Thoracic aorta (tissue), 2 donors: ENCODE results near the gene HAND1. TPM values are rescaled to one million over a fixed set of nuclear protein-coding genes. Genes with fewer than 3 reads are reported as not detected.

Experiments
- ATAC-seq: fragments of 150-250 bp; one replicate; pipeline ENCODE4 v1.8.0; 2017; ENCODE audit warnings: low read depth; ENCODE audit not compliant: insufficient number of reproducible peaks, low FRiP score
- DNase-seq: peaks from one replicate; pipeline ENCODE4 v3.0.0-alpha.2; 2020; ENCODE audit warnings: low spot score
- H3K27ac ChIP-seq, 2 donors: fragments of 200-600 bp; sonication (generic); 1 replicate in 1 of 2; 2 replicates in 1 of 2; pipeline ENCODE4 v1.5.1; 2016; ENCODE audit warnings: mild to moderate bottlenecking in 2 of 2, moderate library complexity in 2 of 2
- H3K27me3 ChIP-seq: fragments of 200-600 bp; sonication (generic); replicated peaks from 2 replicates; pipeline ENCODE4 v1.6.0; 2016; ENCODE audit warnings: mild to moderate bottlenecking; ENCODE audit not compliant: insufficient read depth
- H3K36me3 ChIP-seq: fragments of 200-600 bp; sonication (generic); one replicate; pipeline ENCODE4 v1.5.1; 2016
- H3K4me1 ChIP-seq, 2 donors: fragments of 200-600 bp; sonication (generic); 1 replicate in 1 of 2; 2 replicates in 1 of 2; pipeline versions ENCODE4 v1.5.1 to v1.6.0; 2016; ENCODE audit warnings: low read depth in 2 of 2, mild to moderate bottlenecking in 1 of 2; ENCODE audit not compliant: control insufficient read depth in 1 of 2
- H3K4me3 ChIP-seq: fragments of 200-600 bp; sonication (generic); 2 replicates; pipeline ENCODE4 v1.5.1; 2016; ENCODE audit warnings: mild to moderate bottlenecking
- H3K9me3 ChIP-seq: fragments of 200-600 bp; sonication (generic); 2 replicates; pipeline ENCODE4 v1.5.1; 2016
- total RNA-seq, 2 donors: library from RNA; depleted of rRNA; stranded (reverse); fragments of >200 nt; gene quantifications; one replicate each; pipeline versions ENCODE4 v1.1.0 to v1.2.3, GENCODE V29; 2016
- TF ChIP-seq, protein P1 (sequence below): fragments of 200-600 bp; sonication (generic); IDR thresholded peaks from one replicate; pipeline ENCODE4 v1.5.1; 2019; ENCODE audit warnings: antibody characterized with exemption

The HAND1 gene
- total RNA-seq, 2 donors from 2014 or later: not detected

DNA sequence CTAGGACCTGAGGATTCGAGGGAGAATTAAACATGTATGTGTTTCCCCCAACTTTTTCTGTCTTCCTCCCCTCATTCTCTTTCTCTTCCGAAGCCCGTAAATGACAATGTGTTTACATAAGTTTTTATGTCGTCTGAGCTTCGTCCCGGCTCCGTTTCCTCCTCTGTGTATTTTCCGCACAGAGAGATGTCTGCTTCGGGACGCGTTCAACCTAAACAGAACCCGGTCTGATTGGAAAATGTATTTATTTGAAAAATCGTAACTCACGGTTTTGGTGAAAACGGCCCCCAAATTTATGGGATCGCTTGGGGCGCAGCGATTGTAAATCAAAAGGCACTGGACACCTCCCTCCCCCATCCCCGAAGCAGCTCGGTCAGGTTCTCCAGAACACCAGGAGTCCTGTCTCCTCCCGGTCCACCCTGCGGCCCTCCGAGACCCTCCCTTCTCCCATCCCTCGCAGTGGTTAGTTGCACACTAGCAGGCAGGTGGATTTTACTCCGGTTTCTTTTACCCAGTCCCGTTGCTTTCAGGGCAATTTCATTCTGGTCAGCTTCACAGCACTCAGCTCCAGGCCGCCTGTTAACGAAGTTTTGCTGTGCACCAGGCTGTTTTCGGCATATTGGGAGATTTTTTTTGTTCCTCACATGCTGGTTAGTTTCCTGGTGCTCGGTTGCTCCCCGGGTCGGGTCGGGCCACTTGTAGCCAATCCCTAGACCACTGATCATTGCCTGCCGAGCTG, 5.8 kb upstream of the HAND1 start:
- TF ChIP-seq, protein P1, sequence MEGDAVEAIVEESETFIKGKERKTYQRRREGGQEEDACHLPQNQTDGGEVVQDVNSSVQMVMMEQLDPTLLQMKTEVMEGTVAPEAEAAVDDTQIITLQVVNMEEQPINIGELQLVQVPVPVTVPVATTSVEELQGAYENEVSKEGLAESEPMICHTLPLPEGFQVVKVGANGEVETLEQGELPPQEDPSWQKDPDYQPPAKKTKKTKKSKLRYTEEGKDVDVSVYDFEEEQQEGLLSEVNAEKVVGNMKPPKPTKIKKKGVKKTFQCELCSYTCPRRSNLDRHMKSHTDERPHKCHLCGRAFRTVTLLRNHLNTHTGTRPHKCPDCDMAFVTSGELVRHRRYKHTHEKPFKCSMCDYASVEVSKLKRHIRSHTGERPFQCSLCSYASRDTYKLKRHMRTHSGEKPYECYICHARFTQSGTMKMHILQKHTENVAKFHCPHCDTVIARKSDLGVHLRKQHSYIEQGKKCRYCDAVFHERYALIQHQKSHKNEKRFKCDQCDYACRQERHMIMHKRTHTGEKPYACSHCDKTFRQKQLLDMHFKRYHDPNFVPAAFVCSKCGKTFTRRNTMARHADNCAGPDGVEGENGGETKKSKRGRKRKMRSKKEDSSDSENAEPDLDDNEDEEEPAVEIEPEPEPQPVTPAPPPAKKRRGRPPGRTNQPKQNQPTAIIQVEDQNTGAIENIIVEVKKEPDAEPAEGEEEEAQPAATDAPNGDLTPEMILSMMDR: no peak
- Histone ChIP-seq H3K4me1 (peaks cover 1 to 9% of the 10 kb centered on the region in 2 donors), H3K9me3 (no peaks in the 10 kb centered on the region), H3K27ac (no peak overlapping the region), H3K4me3 (no peak overlapping the region), H3K27me3 (peaks cover 73% of the 10 kb centered on the region), H3K36me3 (no peaks in the 10 kb centered on the region)
- DNase-seq (no peak), ATAC-seq (no peak)

DNA sequence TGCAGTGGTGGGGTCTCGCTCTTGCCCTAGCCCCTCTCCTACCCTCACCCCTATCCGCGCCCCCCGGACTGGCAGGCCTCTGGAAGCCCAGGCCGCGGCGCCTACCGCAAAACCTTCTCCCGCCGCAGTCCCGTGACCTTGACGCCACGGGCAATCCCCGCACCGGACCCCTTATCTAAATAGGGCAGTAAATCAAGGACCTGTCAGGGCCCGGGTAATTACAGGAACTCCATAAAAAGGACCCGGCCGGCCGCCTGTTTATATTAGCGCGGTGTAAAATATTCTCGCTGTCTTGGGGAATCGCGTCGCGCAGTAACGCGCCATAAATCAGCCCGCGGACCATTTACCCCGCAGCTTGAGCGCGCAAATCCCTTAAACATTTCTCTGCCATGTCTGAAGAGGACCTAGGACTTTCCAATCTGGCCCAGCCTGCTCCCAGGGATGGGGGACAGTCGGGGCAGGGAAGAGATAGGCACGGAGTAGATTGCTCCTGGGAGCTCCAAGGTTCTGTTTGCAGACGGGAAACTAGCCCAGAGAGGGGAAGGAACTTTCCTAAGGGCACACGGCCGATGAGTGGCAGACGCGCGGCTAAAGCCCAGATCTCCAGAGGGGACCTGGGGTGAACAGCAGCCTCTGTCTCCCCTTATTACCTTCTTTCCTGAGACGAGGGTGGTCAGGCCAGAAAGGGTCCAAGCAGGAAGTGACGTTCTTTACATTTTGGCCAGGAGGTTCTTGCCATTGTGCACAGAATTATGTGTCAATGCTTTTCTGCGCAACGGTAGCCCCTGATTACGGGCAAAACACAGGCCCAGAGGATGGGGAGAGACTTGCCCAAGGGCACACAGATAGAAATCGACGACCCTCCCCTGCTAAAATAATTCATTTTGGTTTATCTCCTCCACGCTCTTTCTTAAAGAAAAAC, 4.8 kb upstream of the HAND1 start:
- Histone ChIP-seq H3K4me3 (no peak overlapping the region), H3K9me3 (no peaks in the 10 kb centered on the region), H3K27me3 (peaks cover 83% of the 10 kb centered on the region), H3K27ac (no peak overlapping the region), H3K36me3 (no peaks in the 10 kb centered on the region), H3K4me1 (peaks cover 12 to 20% of the 10 kb centered on the region in 2 donors)
- ATAC-seq (no peak), DNase-seq (no peak)
- TF ChIP-seq, protein P1: no peak

DNA sequence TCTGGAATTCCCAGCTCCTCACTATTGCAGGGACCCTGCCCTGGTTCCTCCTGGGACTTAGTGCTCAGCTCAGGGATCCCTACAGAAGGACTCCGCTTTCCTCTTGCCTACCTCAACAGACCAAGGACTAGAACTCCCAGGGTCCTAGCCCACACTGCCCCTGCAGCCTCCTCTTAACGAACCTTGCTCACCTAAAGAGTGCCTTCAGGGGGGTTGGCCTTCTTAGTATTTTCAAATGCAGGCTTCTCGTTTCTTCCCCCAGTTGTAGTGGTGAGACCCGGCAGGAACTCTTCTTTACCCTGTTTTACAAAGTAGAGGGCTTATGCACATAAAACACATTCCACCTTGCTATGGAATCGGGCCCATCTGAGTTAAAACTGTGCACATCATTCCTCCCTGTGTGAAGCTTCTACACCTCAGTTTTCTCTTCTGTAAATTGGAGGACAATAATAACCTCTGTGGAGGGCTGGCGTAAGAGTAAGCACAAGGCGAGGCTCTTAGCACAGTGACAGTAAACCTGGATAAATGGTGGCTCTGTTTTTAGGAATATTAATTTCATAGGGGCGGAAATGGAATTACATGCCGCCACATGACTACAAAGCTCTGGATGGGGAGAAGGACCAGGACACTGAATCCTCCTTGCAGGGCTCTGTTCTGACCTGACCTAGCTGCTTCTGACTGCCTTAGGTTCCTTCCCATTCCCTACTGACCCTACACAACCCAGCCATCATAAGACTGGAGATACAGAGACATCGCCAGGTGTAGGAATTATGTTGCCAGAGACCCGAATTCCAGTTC, 3.8 kb upstream of the HAND1 start:
- H3K27me3 ChIP-seq: peaks cover 82% of the 10 kb centered on the region
- ATAC-seq: no peak
- no peak overlapping the region for H3K4me3 ChIP-seq
- DNase-seq: no peak
- peaks cover 20 to 30% of the 10 kb centered on the region in 2 donors for H3K4me1 ChIP-seq
- no peaks in the 10 kb centered on the region for H3K36me3 ChIP-seq
- TF ChIP-seq, protein P1: no peak
- no peak overlapping the region for H3K27ac ChIP-seq
- H3K9me3 ChIP-seq: no peaks in the 10 kb centered on the region

DNA sequence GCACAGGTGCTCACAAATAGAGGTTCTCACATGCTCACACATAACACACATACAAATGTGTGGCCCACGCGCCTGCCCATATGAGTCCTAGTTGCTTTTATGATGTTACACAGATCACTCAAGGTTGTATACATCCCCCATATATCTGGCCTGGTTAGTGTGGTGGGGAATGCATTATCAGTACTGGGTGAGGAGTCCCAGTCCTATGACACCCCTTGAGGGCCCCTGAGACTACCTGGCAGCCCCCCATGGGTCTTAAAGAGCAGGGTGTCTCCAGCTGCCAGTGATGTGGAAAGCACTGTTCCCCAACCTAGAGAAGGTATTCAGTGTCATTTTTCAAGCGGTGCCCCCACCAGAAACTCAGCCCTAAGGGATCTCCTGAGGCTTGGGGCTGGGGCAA, 2.8 kb upstream of the HAND1 start:
- H3K36me3 ChIP-seq: no peaks in the 10 kb centered on the region
- ATAC-seq: no peak
- H3K9me3 ChIP-seq: no peaks in the 10 kb centered on the region
- TF ChIP-seq, protein P1: no peak
- H3K27me3 ChIP-seq: peaks cover 82% of the 10 kb centered on the region
- DNase-seq: no peak
- H3K4me3 ChIP-seq: no peak overlapping the region
- H3K4me1 ChIP-seq: peaks cover 23 to 39% of the 10 kb centered on the region in 2 donors
- H3K27ac ChIP-seq: no peak overlapping the region
